ENCODE data around the gene BTBD1.
"Not testable (repeated sequence)": the region's sequence is repeated elsewhere in the genome, so short reads cannot be mapped to it uniquely, and the experiment has no call there.

BTBD1 gene

GRCh38 chr15:83092309-83092976, 25.4 kb upstream of the BTBD1 start:
- DNase-seq = no peak

- DNase-seq = not testable (repeated sequence)
Measured at GRCh38 chr15:83091965-83092308, 24.9 kb upstream of the BTBD1 start.

DNA sequence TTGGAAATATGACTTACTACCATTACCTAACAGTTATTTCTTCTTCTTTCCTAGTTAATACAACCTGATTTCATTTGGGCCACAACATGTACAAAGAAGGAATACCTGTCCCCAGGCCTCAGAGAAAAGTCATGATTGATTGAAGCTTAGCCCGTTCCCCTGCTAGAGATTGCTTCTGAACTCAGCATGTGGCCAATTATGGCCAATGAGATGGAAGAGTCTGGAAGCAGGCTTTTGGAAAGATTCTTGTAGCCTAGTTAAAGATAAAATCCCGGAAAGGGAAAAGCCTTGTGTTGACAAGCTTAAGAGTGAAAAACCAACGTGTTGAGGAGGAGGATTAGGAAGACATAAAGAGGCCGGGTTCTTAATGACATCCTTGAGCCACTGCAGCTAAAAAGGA, 23.4 kb upstream of the BTBD1 start:
- DNase-seq = no peak

GRCh38 chr15:83088876-83089275, 21.8 kb upstream of the BTBD1 start:
- DNase-seq = no peak

GRCh38 chr15:83087576-83087975, 20.5 kb upstream of the BTBD1 start:
- no peak for DNase-seq

DNA sequence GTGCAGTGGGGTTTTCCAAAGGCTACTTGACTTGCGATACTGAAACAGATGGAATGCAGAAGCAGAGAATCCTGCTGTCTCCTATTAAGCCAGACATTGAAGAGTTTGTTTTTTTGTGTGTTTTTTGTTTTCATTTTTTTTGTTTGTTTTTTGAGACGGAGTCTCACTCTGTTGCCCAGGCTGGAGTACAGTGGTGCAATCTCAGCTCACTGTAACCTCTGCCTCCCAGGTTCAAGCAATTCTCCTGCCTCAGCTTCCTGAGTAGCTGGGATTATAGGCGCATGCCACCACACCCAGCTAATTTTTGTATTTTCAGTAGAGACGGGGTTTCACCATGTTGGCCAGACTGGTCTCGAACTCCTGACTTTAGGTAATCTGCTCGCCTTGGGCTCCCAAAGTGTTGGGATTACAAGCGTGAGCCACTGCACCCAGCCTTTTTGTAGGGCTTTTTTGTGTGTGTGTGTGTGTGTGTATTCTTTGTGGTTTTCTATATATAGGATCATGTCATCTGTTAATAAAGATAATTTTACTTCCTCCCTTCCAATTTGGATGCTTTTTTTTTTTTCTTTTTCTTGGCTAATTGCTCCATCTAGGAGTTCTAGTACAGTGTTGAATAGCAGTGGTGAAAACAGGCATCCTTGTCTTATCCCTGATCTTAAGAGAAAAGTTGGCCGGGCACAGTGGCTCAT, 19.0 kb upstream of the BTBD1 start:
- DNase-seq = not testable (repeated sequence)

GRCh38 chr15:83085461-83085860, 18.4 kb upstream of the BTBD1 start:
- not testable (repeated sequence) for DNase-seq

GRCh38 chr15:83082730-83083386, 15.8 kb upstream of the BTBD1 start:
- no peak for DNase-seq

DNA sequence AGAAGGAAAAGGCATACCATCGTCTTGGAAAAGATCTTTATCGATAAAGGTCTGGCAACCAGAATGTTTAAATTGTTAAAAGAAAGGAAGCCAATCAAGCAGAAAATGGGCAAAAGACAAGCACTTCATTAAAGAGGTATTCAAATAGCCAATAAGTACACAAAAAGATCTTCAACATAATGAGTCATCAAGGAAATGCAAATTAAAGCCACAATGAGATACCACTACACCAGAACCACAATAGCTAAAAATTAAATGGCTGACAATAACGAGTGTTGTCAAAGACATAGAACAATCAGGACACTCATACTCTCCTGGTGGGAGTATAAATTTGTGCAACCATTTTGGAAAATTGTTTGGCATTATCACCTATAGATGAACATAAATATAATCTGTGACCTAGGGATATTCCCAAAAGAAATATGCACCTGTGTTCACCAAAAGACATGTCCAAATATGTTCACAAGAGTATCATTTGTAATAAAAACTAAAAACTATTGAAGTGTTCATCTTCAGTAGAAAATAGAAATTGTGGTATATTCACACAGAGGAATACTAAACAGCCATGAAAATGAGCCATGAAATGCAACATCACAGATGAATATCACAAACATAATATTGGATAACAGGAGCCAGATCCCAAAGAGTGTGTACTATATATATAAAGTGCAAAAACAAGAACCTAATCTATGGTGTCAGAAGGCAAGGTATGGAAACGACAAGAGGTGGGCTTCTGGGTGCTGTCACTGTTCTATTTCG, 14.4 kb upstream of the BTBD1 start:
- no peak for DNase-seq

DNA sequence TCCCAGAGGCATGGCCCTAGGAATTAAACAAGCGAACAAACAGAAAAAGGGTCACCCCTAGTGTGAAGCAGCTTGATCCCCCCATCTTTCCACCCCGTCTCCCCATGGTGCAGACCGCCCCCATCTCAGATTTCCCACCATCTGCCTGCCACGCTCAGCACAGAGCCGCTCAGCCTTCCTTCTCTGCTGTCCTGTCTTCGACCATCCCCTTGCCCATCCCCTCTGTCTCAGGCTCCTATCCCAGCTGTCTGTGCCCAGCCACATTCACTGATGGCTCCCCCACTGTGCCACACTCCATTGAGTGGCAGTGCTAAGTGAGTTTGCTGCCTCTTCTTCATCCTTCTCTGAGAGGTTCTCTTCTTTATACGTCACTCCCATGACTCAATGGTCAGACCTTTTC, 11.7 kb upstream of the BTBD1 start:
- DNase-seq = no peak

GRCh38 chr15:83077491-83078230, 10.6 kb upstream of the BTBD1 start:
- DNase-seq = no peak

DNA sequence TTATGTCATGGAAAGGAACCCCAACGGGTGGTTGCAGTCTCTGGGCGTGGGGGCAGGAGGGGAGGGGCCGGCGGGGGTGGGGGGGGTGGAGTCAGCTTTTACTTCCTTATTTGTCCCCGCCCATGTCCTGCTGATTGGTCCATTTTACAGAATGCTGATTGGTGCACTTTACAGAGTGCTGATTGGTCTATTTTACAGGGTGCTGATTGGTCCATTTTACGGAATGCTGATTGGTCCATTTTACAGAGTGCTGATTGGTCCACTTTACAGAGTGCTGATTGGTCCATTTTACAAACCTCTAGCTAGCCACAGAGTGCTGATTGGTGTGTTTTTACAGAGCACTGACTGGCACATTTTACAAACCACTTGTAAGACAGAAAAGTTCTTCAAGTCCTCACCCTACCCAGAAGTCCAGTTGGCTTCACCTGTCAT, 2.2 kb upstream of the BTBD1 start:
- peak; percentile 44 for DNase-seq

- DNase-seq = no peak
Measured at GRCh38 chr15:83068054-83068453, 1.0 kb upstream of the BTBD1 start.

DNA sequence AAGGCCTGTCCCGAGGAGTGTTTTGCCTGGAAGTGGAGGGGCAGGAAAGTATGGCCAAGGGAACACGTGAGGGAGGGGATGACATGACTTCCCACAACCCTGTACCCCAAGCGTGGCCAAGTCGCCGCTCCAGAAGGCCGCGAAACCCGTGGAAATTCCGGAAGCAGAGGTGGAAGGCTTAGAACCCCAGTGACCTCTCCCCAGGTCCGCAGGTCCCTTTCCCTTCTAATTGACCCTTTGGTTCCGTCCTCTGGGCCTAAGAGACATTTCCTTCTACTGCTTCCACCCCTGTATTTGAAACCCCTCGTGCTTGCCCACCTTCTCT, 548 bp upstream of the BTBD1 start:
- DNase-seq = no peak

DNA sequence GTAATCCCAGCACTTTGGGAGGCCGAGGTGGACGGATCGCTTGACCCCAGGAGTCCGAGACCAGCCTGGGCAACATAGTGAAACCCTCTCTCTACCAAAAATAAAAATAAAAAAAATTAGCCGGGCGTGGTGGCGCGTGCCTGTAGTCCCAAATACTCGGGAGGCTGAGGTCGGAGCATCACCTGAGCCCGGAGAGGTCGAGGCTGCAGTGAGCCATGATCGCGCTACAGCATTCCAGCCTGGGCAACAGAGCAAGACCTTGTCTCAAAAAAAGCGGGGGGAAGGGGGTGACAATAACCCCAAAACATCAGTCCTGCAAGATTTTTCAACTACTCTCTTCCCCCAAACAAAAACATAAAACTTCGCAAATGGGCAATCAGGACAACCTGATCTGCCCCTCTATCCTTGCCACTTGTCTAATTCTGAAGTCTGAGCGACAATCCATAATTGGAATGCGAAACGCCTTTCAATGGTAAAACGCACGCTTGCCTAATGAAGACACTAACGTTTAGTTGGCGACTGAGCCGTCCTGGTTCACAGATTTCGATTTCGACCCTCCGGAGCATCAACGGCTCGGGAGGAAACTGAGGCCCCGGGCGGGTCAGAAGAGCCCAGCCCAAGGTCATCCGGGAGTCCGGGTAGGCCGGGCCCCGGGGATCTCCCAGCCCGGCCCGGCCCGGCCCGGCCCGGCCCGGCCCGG, 868 bp downstream of the BTBD1 start:
- DNase-seq = no peak

DNA sequence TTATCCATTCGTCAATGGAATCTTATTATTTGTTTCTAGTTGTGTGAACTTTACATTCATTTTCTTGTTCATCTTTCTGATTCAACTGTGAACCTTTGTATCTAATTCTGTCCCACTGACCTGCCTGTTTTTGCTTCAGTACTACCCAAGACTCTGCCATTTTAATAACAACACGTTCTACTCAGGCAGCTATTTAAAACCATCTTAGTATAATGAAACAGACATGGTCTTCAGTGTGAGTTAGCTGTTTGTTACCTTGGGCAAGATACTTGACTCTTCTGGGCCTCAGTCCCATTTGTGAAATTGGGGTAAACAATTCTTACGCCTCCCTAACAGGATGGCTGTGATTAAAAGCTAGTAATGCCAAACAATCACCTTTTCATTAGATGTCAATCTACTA, 1.6 kb downstream of the BTBD1 start:
- DNase-seq = no peak

DNA sequence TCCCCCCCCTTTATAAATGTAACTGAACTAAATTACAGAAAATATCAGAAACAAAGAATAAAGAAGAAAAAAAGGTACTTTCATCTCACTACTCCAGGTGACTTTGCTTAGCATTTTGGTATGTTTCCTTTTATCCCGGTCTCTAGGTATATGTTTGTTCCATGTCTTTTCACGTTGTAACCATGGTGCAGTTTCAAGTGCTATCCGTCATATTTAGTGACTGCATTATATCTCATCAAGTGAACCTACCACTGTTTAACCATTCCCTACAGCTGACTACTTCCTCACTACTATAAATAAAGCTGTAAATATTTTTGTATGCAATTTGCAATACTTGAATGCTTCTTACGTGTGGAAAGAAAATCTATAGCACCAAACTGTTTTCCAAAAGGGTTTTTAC, 2.2 kb downstream of the BTBD1 start:
- DNase-seq = no peak

- DNase-seq = no peak
Measured at GRCh38 chr15:83063551-83063950, 3.5 kb downstream of the BTBD1 start.

DNA sequence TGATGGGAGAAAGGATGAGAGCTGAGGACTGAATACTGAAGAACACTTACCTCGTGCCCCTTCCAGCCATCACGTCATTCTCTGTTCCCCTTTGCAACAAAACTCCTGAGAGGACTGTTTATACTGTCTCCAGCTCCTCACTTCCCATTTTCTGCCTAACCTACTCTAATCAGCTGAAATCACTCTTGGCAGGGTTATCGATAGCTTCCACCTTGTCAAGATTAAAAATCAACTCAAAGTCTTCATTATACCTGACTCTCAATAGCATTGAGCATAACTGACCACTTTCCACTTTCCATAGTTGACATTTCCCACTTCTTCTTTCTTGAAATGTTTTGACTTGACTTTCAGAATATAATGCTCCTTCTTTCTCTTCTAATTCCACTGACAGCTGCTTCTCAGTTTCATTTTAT, 4.3 kb downstream of the BTBD1 start:
- no peak for DNase-seq

DNA sequence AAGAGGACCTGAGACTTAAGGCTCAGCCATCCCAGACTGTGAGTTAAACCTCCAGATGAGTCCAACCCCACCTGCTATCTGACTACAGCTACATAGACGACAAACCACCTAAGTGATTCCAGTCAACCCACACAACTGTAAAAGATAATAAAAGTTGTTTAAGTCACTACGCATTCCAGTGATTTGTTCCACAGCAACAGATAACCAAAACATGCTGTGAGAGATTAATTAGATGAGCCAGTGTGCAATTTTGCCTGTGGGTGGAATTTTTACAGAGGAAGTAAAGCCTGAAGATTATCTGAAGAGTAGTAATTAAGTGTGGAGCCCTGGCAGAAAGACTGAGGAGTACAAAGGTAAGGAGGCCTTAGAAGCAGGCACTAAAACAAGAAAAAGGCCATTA, 5.4 kb downstream of the BTBD1 start:
- DNase-seq = no peak

DNA sequence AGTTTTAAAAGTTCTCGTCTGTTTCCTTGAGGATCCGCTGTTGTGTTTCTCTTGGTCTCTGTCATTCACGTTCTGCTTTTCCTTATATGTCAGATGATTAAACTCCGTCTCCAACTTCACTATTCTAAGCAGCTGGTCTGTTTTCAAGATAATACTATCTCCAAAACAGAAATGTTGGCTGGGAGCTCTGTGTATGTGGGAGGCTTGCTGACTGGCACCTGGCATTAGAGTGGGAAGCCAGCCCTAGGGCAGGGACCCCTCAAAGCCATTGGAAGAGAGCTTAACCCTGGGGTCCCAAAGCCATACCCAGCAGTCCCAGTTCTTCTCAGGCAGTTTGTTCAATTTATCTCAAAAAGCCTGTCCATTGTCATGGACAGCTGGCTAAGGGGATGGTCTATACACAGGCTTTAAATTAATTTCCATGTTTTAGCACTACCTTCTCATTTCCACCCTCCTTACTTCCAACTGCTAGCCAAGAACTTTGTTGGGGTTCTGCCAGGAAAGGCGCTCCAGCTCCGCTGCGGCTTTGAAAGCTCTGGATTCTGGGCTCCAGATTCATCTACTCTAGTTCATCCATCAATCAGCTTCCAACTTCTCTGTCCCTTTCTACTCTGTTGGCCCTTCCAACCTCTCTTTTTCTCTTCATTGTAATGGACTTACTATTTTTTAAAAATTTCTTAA, 9.2 kb downstream of the BTBD1 start:
- no peak for DNase-seq

DNA sequence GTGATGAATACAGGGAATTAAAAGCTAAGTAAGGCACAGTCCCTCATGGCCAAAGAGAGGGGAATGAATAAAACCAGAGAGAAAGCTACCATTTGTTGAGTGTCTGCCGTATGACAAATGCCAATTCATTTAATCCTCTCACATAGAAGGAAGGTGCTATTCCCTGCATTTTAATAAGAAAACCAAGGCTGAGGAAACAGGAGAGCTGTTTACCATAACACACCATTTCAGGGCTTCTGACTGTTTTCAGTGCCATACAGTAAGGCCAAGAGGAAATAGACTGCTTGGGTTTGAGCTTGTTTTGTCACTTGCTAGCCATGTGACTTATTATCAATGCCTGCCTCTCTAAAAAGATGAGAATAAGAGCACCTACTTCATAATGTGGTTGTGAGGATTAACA, 10.1 kb downstream of the BTBD1 start:
- no peak for DNase-seq
